Activated CD8-positive, alpha-beta memory T cell treated with anti-CD3 and anti-CD28 coated beads, Interleukin-2, amount 50 U/mL, for 1 hour (primary cell): ENCODE measurements around the gene UBAC1.

ENCODE experiments used
- DNase-seq: peaks from one replicate; pipeline ENCODE4 v3.0.0-alpha.2; 2020; ENCODE audit errors: extremely low read depth

Gene UBAC1

GRCh38 chr9:135941288-135941995 is 19.7 kb downstream of the UBAC1 start:
- DNase-seq: no peak

DNA sequence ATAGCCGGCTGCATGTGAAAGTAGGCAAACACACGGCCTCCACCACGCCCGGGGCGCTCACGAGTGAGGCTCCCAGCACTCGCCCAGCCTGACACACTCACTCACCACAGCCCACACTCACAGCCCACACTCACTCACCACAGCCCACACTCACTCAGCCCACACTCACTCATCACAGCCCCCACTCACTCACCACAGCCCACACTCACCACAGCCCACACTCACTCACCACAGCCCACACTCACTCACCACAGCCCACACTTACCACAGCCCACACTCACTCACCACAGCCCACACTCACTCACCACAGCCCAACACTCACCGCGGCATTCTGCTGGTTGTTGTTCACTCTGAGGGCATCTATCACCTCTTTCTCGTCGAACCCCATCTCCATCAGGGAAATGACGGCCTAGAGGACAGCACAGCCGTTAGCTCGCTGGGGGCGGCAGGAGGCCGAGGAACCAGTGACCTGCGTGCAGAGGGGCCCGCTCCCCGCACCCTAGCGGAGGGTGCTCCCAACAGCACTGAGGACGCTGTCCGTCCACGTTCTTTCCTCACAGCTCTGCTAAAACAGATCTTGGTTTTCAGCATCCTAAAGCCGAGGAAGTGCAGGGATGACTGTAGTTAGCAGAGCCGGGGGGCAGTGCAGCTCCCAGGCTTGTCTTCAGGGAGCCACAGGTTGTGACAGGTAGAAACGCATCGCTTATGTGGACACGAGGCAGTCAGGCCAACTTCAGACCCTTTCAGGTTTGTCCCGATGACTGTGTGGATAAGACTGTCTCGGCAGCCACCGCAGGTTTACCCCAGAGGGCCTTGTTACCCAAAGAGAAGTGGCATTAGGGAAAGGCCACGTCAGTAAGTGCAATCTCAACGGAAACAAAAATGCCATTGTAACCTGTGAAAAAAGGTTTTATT is 21.6 kb downstream of the UBAC1 start:
- DNase-seq: no peak

DNA sequence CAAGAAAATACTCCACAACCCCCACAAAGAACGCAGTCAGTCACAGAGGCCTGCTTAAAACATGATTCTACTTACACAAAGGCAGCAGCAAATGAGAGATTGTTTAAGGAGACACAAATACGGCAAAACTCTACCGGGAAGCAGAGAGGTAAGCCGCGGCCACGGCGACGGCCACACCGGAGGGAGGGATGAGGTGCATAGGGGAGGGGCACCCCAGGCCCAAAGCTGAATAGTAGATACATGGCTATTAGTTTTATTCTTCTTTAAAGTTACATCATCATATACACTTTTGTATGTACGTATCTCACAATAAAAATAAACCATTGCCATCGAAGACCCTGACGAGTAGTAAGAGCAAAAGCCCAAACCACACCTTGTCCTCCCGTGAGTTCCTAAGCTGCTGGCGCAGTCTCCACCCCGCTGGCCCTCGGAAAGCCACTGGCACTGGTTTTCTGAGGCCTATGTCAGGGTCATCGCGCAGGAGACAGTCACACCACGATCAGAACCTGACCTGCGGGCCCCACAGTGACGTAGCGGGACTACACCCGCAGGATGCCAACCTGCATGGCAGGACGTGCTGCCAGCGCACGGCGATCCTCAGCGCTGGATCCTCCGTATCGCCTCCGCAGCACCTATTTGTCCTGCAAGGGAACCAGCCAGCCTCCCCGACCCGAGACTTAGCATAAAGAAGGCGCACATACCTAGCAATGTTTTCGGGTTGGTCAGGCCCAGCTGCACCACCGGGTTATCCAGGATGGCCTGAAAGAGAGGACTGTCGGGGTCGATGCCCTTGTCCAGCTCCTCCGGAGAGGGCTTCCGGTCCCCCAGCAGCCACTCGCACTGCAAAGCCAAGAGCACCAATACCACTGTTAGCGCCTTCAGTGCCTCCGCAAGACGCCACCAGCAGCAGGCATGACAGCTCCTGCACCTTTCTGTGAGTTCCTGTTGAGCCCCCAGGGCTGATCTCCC is 23.4 kb downstream of the UBAC1 start:
- DNase-seq: no peak

DNA sequence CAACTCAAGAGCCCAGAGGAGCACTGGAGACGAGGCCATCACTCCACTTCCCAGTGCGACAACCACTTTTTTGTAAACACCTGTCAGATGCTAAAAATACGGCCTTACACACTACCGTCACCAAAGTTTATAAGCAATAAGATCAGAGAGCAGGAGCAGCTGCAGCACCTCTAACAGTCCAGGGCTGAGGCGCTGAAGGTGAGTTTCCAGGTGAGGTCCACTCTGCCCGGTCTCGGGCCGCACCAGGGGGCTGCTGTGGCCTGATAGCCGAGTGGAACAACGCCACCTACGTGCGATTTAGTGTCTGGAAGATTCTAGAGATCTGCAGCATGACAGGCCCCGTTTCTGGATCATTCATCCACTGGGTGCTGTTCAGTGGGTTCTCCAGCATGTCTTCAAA is 28.1 kb downstream of the UBAC1 start:
- DNase-seq: no peak

- no peak for DNase-seq
Measured at GRCh38 chr9:135932656-135933055, 28.5 kb downstream of the UBAC1 start.

- no peak for DNase-seq
Measured at GRCh38 chr9:135931349-135931820, 29.8 kb downstream of the UBAC1 start.

DNA sequence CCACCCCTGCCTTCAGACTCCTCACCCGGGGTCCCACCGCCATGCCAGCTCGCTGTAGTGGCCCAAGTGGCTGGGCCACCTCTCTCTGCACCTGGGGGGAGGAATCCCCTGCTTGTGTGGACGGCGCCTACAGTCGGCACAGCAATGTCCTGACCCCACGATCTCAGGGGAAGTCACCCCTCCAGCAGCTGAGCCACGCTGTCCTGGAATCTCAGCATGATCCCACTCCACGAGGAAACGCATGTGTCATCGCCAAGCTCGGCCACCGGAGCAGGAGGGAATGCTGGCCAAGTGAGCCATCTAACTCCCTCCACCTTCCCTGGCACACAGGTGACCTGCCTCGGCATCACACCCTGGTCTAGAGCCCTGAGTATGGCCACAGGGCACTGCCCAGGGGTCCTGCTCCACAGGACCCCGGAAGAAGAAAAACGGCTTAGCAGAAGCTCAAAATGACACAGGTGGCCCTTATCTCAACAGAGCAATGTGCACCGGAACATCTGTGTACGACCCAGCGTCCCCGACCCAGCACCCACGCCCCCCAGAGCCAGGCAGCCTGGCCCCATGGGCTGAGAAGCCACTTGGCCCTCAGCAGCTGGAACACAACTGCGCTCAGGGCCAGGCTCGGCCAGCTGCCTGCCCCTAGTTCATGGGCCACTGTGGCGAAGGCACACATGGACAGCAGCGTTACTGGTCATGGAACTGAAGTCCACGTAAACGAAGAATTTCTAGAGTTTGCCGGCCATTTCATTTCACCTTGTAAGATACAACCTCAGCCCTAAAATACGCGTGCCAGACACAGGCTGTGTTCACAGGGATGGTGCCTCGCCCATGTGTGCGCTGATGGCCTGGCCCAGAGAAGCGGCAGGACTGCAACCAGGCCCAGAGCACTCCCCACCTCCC is 30.5 kb downstream of the UBAC1 start:
- no peak for DNase-seq

DNA sequence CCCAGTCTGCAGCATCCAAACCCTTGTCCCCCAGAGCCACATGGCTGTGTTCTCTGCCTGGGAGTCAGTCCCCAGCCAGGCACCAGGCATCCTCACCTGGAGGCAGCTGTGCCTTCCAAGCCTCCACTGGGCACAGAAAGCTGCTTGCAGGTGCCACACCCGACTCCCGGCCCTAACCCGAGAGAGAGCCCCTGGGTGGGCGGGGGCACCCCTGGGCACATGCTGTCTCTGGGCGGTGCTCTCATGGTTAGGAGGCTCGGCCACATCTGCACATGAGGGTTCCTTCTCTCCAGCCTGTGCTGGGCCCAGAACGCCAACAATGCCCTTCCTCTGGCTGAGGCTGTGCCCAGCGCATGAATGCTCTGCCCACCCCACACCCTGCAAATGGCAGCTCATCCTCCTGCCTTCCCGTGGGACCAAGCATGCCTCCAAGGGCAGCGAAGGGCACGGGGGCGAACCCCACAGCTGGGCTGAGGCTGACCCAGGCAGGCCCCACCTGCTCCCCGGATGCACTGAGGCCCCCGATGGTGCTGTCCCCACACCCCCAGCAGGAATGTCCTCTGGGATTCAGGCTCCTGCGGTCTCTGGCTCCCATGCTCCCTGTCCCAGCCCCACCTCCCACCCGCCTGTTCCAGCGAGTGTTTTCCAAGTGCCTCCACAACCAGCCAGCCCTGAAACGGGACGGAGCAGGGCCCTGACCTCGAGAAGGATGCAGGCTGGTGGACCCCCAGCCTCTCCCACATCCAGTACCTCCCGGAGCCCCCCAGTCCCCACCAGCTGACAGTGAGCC is 31.3 kb downstream of the UBAC1 start:
- no peak for DNase-seq

DNA sequence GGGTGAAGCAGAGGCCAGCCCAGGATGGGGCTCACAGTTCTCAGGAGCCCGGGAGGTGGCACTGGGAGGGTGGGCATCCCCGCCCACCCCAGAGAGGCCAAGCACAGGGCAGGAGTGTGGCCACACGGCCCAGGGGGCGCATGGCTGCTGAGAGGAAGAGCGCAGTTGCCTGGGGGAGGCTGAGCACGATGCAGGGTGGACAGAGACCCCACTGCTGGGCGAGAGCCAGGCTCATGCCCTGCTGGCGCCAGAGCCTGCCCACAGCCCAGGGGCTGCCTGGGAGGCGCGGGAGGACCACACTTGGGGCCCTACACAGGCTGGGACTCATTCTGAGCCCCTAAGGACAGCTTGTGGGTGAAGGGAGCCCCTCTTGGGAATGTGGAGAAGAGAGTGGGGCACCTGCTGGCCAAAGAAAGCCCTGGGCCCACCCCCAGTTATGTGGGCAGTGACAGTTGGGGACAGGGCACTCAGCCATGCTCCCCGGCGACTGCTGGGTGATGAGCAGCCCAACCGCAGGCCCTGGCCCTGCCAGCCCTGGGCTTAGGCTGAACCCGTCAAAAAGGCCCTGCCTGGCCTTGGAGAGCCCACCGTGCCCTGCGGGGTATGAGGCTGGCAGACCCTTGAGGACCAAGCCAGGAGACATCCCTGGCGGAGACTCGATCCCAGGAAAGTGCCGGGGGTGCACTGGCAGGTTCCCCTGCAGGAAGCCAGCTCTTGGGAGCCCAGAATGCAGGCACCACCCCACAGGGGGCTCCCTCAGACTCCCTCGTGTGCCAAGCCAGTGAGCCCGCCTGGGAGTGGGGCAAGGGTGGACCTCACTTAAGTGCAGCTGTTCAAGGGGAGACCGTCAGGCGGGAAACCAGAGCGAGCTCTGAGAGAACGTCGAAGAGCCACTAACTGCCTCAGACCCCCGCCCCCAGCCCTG is 32.2 kb downstream of the UBAC1 start:
- no peak for DNase-seq

DNA sequence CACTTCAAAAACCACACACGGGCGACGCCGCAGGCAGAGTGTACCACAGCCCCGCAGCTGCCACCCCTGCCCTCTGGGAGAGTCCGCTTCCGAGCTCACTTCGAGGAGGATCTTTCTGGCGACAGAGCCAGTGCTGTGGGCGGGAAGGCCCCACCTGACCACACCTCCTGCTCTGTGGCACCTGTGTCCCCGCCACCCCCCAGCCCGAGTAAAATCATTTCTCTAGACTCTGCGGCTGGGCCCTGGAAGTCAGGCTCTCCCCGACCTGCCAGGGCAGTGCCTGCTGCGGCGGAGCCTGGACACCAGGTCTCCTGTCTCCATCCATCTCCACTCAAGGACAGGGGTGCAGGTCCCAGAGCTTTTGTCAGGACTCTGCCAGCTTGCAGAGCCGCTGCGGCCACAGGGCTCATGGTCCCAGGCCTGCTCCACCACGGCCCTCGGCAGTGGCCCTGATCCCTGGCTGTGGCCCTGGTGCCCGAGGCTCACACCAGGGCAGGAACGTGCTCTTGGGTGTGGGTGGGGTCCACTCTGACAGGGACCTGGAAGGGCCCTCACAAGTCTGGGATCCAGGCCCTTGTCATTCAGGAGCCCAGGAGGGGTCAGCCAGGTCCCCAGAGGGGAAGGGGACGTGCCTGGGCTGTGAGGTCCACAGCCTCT is 33.0 kb downstream of the UBAC1 start:
- DNase-seq: no peak

DNA sequence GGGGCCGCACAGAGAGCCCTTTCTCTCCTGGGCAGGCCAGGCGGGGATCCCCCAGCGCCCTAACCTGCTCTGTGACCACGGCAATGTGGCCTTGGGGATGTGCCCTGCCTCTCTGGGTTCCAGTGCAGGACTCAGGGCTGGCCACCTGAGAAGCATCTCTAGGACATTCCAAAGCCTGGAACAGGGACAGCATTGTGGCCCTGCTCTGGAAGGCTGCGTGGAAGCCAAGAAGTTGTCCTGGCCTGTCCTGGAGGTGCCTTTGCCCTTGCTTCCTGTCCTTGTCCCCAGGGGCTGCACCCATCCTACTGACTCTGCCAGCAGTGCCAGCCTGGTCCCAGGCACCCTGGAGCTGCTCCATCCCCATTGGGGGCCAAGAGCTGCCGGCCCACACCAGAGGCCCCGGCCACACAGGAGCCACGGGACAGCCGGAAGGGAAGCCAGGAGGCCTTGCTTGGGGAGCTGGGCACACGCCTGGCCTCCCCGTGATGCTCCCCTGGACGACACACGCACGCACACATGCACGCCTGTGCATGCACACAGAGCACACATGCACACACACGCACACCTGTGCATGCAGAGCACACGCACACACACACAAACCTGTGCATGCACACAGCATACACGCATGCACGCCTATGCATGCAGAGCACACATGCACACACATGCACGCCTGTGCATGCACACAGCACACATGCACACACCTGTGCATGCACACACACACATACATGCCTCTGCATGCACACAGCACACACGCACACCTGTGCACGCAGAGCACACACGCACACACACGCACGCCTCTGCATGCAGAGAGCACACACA is 33.8 kb downstream of the UBAC1 start:
- DNase-seq: no peak

DNA sequence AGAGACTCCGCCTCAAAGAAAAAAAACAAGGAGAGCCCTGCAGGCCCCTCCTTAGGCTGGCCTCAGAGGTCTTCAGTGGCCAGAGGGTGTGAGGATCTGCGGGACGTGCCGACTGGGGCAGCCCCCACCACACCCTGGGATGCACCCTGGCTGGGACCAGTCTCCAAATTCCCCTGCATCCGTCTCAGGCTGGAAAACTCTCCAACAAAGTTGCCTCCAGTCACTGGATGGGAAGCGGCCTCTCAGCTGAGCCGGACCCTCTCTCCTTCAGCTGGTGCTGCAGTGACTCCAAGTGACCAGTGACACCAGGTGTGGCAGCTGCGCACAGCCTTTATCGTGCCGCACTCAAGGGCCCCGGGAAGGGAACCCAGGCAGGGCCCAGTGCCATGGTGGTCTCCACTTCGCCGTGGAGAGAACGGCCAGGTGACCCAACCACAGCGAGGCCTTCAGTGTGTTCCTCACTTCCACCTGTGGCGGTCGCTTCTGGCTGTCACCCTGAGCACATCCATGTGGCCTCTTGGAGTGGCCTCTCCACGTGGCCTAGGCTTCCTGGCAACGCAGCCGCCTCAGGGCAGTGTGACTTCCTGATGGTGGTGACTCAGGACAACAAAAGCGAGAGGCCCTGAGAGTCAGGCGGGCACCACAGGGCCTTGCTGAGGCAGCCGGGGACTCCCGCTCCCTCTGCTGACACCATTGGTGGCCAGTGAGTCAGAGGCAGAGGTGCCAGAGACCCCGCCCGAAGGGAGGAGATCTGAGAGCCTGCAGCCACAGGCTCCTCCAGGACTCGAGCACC is 34.6 kb downstream of the UBAC1 start:
- DNase-seq: no peak

DNA sequence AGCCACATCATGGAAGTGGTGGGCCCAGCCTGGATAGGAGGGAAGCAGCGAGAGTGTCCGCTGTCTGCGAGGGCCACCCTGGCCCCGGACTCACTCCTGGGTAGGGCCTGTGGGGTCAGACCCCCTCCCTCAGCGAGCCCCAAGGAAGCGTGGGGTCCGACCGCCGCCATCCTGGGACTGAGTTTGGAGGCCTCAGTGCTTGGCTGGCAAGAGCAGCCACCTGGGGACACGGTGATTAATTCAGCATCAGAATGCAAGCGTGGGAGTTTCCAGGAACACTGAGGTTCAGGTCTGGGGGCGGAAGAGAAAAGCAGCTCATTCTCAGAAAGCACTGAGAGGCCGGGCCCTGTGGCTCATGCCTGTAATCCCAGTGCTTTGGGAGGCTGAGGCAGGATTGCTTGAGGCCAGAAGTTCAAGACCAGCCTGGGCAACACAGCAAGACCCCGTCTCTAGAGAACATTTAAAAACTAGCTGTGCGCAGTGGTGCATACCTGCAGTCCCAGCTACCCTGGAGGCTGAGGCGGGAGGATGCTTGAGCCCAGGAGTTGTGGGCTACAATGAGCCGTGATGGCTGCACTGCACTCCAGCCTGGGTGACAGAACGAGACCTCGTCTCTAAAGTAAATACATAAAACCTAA is 35.6 kb downstream of the UBAC1 start:
- DNase-seq: no peak

DNA sequence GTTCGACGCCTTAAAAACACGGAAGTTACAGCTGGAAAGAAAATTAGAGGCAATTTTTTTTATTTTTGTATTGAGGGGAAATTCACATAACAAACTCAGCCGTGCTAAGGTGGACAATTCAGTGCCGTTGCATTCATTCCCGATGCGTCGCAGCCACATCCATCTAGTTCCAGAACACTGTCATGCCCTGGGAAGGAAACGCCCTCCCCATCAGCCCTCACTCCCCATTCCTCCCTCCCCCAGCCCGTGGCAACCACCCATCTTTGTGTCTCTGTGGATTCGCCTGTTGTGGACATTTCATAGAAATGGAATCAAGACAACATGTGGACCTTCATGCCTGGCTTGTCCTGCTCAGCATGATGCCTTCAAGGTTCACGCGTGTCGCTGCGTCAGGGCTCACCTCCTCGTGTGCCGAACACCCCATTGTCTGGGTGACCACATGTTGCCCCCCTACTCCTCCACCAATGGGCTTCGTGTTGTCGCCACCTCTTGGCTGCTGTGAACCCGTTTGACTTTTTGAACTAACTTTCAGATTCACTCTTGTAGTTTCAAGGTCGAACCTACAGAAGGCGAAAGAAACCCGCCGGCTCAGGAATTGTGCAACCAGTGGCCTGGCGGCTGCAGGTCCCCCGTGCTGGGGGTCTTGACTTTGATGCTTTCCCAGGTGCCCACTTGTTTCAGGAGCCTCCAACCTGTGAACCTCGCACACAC is 36.4 kb downstream of the UBAC1 start:
- no peak for DNase-seq

DNA sequence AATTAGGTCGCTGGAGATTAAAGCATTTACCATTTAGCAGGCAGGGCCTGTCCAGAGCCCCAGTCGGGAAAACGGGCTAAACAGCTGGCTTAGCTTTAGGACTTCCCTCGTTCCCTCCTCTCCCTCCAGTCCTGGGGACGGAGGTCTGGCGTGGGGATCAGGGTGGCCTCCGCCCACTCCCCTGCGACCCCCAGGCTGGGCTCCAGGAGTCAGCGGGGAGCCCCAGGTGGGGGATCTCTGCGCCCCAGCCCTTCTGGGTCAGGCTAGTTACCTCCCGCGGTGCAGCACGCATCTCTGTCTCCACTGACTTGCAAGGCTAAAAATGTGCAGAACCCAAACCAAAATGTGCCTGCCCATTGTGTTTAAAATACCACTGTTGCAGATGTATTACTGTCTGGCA is 37.7 kb downstream of the UBAC1 start:
- no peak for DNase-seq
